ENCODE measurements around the gene SLC16A11. TPM values are rescaled to one million over a fixed set of nuclear protein-coding genes. Genes with fewer than 3 reads are reported as not detected.

The SLC16A11 gene
- total and polyA plus RNA-seq, 2 of the 4 experiments (the other 2 are of a cell fraction), result not detected

DNA sequence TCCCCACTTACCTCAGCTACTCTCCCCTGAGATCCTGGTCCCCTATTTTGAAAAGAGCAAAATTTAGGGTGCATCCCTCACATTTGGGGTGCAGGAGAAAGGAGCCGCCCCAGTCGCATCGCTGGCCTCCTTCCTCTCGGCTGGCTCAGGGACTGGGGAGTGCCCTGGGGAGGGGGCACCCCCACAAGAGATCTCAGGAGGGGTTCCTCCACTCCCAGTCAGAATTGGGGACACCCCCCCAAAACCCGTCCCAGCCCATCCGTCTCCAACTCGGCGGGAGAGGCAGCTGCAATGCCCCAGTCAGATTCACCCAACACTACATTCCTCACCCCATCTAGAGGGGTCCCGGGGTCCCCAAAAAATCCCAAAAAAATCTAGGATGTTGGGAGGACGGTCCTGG, 24.5 kb downstream of the SLC16A11 start:
- peak overlapping the region; percentile 84; the same call in 1 of the 2 replicates for H3K4me2 ChIP-seq (ENCODE audit: low read depth, low read length)
- no peak for ATAC-seq (ENCODE audit: low read depth)
- dilution Hi-C loops (cut with HindIII; ENCODE audit: low sequenced_read_pairs, unreplicated experiment), result no loop called here
- H3K36me3 ChIP-seq (ENCODE audit: control insufficient read depth, insufficient read depth, low read length), result no peaks in the 10 kb centered on the region
- H3K27me3 ChIP-seq (ENCODE audit: control insufficient read depth, insufficient read depth, low read length), result peaks cover 10% of the 10 kb centered on the region; the same call in 1 of the 2 replicates
- no TSS peak for BruUV-seq (replicated peaks)
- H3K27ac ChIP-seq (ENCODE audit: insufficient read depth, low read length), result peak overlapping the region; percentile 53
- peaks cover 4% of the 10 kb centered on the region; the same call in 1 of the 2 replicates for H3K4me1 ChIP-seq (ENCODE audit: control insufficient read depth, insufficient read depth, low read length)
- H2AK9ac ChIP-seq (replicated peaks; ENCODE audit: low read depth, low read length, poor library complexity), result peak overlapping the region; percentile 91
- in situ Hi-C loops (cut with MboI; ENCODE audit: low sequenced_read_pairs), result loop anchor here (10.0 kb wide), 1 partner anchor 355 kb away; no protein-coding TSS in a partner anchor
- peak overlapping the region; percentile 49 for H3K18ac ChIP-seq (ENCODE audit: low read depth, low read length)
- H2BK15ac ChIP-seq (ENCODE audit: low read depth, low read length), result no peak overlapping the region
- H4K8ac ChIP-seq (ENCODE audit: low read depth in 2 of 2, low read length in 2 of 2), result peak overlapping the region; percentile 68 to 94
- peak overlapping the region; percentile 94; the same call in 1 of the 2 replicates for H2BK120ac ChIP-seq (ENCODE audit: low read depth, low read length)
- ChIA-PET POLR2A (ENCODE audit: unreplicated experiment) (interaction anchor here (0.6 kb wide), 1 partner anchor 426 kb away, joined by 12 read pairs; no protein-coding TSS in a partner anchor), CTCF (interaction anchor here (0.6 to 1.0 kb wide), 2 partner anchors 108 to 179 kb away, joined by 3 to 4 read pairs; no protein-coding TSS in a partner anchor)
- H3K14ac ChIP-seq (replicated peaks; ENCODE audit: low read depth, low read length), result peak overlapping the region; percentile 93
- no peaks in the 10 kb centered on the region; the same call in 1 of the 2 replicates for H3K9me1 ChIP-seq (ENCODE audit: insufficient read depth, low read length)
- peaks cover 0 to 14% of the 10 kb centered on the region in 2 experiments; a peak in 2 of 4 replicates for H3K79me1 ChIP-seq (ENCODE audit: low read depth in 1 of 2, low read length in 2 of 2)
- no peak overlapping the region for H3K4me3 ChIP-seq (ENCODE audit: insufficient read depth, low read depth, low read length)
- peak overlapping the region; percentile 79; the same call in 1 of the 2 replicates for H2BK20ac ChIP-seq (ENCODE audit: low read depth, low read length)
- no CpG with 5 or more reads among the region's 10 CpGs for WGBS, 2 experiments (ENCODE audit: extremely low coverage in 2 of 2, insufficient read length in 1 of 2)
- H3K23ac ChIP-seq (ENCODE audit: low read depth, low read length), result peak overlapping the region; percentile 72; the same call in 1 of the 2 replicates
- H3K4ac ChIP-seq (ENCODE audit: low read depth, low read length), result peak overlapping the region; percentile 97
- H4K91ac ChIP-seq (ENCODE audit: insufficient read depth, low read depth, low read length), result peak overlapping the region; percentile 91
- peak overlapping the region; percentile 38; the same call in 1 of the 2 replicates for H3K9ac ChIP-seq (ENCODE audit: low read depth, low read length)
- H2AK5ac ChIP-seq (ENCODE audit: low read depth, low read length), result peak overlapping the region; percentile 51; the same call in 1 of the 2 replicates
- H4K5ac ChIP-seq (ENCODE audit: low read depth, low read length), result peak overlapping the region; percentile 94
- intact Hi-C loops (cut with micrococcal nuclease), result no loop called here
- no peaks in the 10 kb centered on the region for H3K9me3 ChIP-seq (ENCODE audit: control insufficient read depth, insufficient read depth, low read length)
- no peak overlapping the region; the same call in 1 of the 2 replicates for H3K56ac ChIP-seq (ENCODE audit: extremely low read depth, insufficient read depth, low read length)
- peak overlapping the region; percentile 78 for H2BK5ac ChIP-seq (ENCODE audit: low read depth, low read length, poor library complexity, severe bottlenecking)
- H2AFZ ChIP-seq (replicated peaks; ENCODE audit: low read length, poor library complexity), result peak overlapping the region; percentile 100
- DNase-seq, result no peak
- H4K20me1 ChIP-seq (ENCODE audit: insufficient read depth, low read length), result no peaks in the 10 kb centered on the region
- no peak for TF ChIP-seq MAFK (IDR thresholded peaks at IDR 0.05; ENCODE audit: low read depth, low read length)
- no peak for TF ChIP-seq MAZ (IDR thresholded peaks at IDR 0.05; ENCODE audit: borderline replicate concordance, low read depth, low read length)
- no peak for TF ChIP-seq MXI1 (IDR thresholded peaks at IDR 0.05; ENCODE audit: borderline replicate concordance, low read depth, low read length)
- no peak for TF ChIP-seq CHD1 (IDR thresholded peaks at IDR 0.05; ENCODE audit: low read depth, low read length)
- no peak for TF ChIP-seq SMC3 (IDR thresholded peaks at IDR 0.05; ENCODE audit: low read depth, low read length)
- TF ChIP-seq FOS (IDR thresholded peaks at IDR 0.05; ENCODE audit: low read depth, low read length), result no peak
- TF ChIP-seq, protein P1, sequence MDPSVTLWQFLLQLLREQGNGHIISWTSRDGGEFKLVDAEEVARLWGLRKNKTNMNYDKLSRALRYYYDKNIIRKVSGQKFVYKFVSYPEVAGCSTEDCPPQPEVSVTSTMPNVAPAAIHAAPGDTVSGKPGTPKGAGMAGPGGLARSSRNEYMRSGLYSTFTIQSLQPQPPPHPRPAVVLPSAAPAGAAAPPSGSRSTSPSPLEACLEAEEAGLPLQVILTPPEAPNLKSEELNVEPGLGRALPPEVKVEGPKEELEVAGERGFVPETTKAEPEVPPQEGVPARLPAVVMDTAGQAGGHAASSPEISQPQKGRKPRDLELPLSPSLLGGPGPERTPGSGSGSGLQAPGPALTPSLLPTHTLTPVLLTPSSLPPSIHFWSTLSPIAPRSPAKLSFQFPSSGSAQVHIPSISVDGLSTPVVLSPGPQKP (IDR thresholded peaks at IDR 0.05; ENCODE audit: borderline replicate concordance, low read depth, low read length), result no peak
- no peak for TF ChIP-seq POLR2A (IDR thresholded peaks at IDR 0.05; ENCODE audit: low read depth, low read length)
- TF ChIP-seq, protein P2, sequence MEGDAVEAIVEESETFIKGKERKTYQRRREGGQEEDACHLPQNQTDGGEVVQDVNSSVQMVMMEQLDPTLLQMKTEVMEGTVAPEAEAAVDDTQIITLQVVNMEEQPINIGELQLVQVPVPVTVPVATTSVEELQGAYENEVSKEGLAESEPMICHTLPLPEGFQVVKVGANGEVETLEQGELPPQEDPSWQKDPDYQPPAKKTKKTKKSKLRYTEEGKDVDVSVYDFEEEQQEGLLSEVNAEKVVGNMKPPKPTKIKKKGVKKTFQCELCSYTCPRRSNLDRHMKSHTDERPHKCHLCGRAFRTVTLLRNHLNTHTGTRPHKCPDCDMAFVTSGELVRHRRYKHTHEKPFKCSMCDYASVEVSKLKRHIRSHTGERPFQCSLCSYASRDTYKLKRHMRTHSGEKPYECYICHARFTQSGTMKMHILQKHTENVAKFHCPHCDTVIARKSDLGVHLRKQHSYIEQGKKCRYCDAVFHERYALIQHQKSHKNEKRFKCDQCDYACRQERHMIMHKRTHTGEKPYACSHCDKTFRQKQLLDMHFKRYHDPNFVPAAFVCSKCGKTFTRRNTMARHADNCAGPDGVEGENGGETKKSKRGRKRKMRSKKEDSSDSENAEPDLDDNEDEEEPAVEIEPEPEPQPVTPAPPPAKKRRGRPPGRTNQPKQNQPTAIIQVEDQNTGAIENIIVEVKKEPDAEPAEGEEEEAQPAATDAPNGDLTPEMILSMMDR (conservative IDR thresholded peaks at IDR 0.05; ENCODE audit: low read depth, low read length), result no peak
- no peak for TF ChIP-seq USF2 (IDR thresholded peaks at IDR 0.05; ENCODE audit: low read depth, low read length)
- TF ChIP-seq BHLHE40 (IDR thresholded peaks at IDR 0.05; ENCODE audit: low read depth, low read length), result no peak
- TF ChIP-seq RAD21 (IDR thresholded peaks at IDR 0.05; ENCODE audit: low read length), result no peak
- TF ChIP-seq NFE2L2 (IDR thresholded peaks at IDR 0.05; ENCODE audit: low read depth, low read length), result no peak
- no peak for TF ChIP-seq RCOR1 (IDR thresholded peaks at IDR 0.05; ENCODE audit: insufficient replicate concordance, low read length)
- TF ChIP-seq CEBPB (IDR thresholded peaks at IDR 0.05; ENCODE audit: low read depth, low read length), result no peak

All from IMR-90 (cell line).